ENCODE data around the gene PPP1R12C. TPM values are rescaled to one million over a fixed set of nuclear protein-coding genes. Genes with fewer than 3 reads are reported as not detected.

The PPP1R12C gene
- polyA plus RNA-seq, 3 donors = 2.1 to 206 (median 2.6) TPM

GRCh38 chr19:55058781-55059610 is 58.4 kb downstream of the PPP1R12C start:
- no peak for TF ChIP-seq CTCF (IDR thresholded peaks at IDR 0.05)
- intact Hi-C loops (cut with micrococcal nuclease) = no loop called here
- H3K27ac ChIP-seq (ENCODE audit: low read depth in 1 of 2, low read length in 2 of 2) = no peak overlapping the region
- no peak for DNase-seq
- no peaks in the 10 kb centered on the region for H4K20me1 ChIP-seq (ENCODE audit: insufficient read depth, low read length)
- Mint-ChIP-seq H3K27ac (peak overlapping the region in 2 of 7 donors; percentile 7 to 68), H3K36me3 (peaks cover 38 to 46% of the 10 kb centered on the region in 2 donors), H3K27me3 (ENCODE audit: low read depth in 3 of 3) (peaks cover 0 to 8% (median 4%) of the 10 kb centered on the region in 3 donors), H3K4me3 (no peak overlapping the region), H3K9me3 (peaks cover 0 to 7% (median 6%) of the 10 kb centered on the region in 7 donors), H3K4me1 (peaks cover 9% of the 10 kb centered on the region)
- no peak overlapping the region for H2AFZ ChIP-seq (ENCODE audit: insufficient read depth, low read depth, low read length, poor library complexity, severe bottlenecking)
- no peaks in the 10 kb centered on the region for H3K79me2 ChIP-seq (ENCODE audit: insufficient read depth, low read length)
- no peak overlapping the region for H3K4me3 ChIP-seq (replicated peaks in 1 of 3; ENCODE audit: low read depth in 2 of 3, low read length in 3 of 3)
- H3K9me3 ChIP-seq (replicated peaks in 1 of 2; ENCODE audit: control insufficient read depth in 1 of 2, insufficient read depth in 1 of 2, low read length in 2 of 2) = peaks cover 0 to 4% of the 10 kb centered on the region in 2 donors
- H3K4me1 ChIP-seq (ENCODE audit: control insufficient read depth in 1 of 2, insufficient read depth in 2 of 2, low read length in 2 of 2) = peaks cover 8 to 10% of the 10 kb centered on the region in 2 donors
- 98% methylated on average over 16 of the region's 23 CpGs for WGBS (ENCODE audit: insufficient coverage)
- no peak overlapping the region for H3K4me2 ChIP-seq (replicated peaks; ENCODE audit: extremely low read depth, low read length, poor library complexity, severe bottlenecking)
- H3K36me3 ChIP-seq (replicated peaks in 1 of 2; ENCODE audit: control insufficient read depth in 1 of 2, insufficient read depth in 2 of 2, low read length in 2 of 2) = peaks cover 23 to 39% of the 10 kb centered on the region in 2 donors
- no peak overlapping the region for H3K9ac ChIP-seq (ENCODE audit: insufficient read depth, low read length, poor library complexity, severe bottlenecking)
- H3K27me3 ChIP-seq (ENCODE audit: control insufficient read depth in 2 of 2, insufficient read depth in 2 of 2, low read length in 2 of 2) = no peaks in the 10 kb centered on the region

- Histone ChIP-seq H3K9ac (ENCODE audit: insufficient read depth, low read length, poor library complexity, severe bottlenecking) (no peak overlapping the region), H2AFZ (ENCODE audit: insufficient read depth, low read depth, low read length, poor library complexity, severe bottlenecking) (no peak overlapping the region), H4K20me1 (ENCODE audit: insufficient read depth, low read length) (no peaks in the 10 kb centered on the region), H3K79me2 (ENCODE audit: insufficient read depth, low read length) (no peaks in the 10 kb centered on the region), H3K36me3 (replicated peaks in 1 of 2; ENCODE audit: control insufficient read depth in 1 of 2, insufficient read depth in 2 of 2, low read length in 2 of 2) (peaks cover 33 to 51% of the 10 kb centered on the region in 2 donors), H3K27me3 (ENCODE audit: control insufficient read depth in 2 of 2, insufficient read depth in 2 of 2, low read length in 2 of 2) (no peaks in the 10 kb centered on the region), H3K4me2 (replicated peaks; ENCODE audit: extremely low read depth, low read length, poor library complexity, severe bottlenecking) (no peak overlapping the region), H3K4me1 (ENCODE audit: control insufficient read depth in 1 of 2, insufficient read depth in 2 of 2, low read length in 2 of 2) (peaks cover 0 to under 1% of the 10 kb centered on the region in 2 donors), H3K4me3 (replicated peaks in 1 of 3; ENCODE audit: low read depth in 2 of 3, low read length in 3 of 3) (no peak overlapping the region), H3K27ac (ENCODE audit: low read depth in 1 of 2, low read length in 2 of 2) (no peak overlapping the region), H3K9me3 (replicated peaks in 1 of 2; ENCODE audit: control insufficient read depth in 1 of 2, insufficient read depth in 1 of 2, low read length in 2 of 2) (no peaks in the 10 kb centered on the region)
- peaks cover 0 to 4% (median 2%) of the 10 kb centered on the region in 7 donors for H3K9me3 Mint-ChIP-seq
- H3K4me3 Mint-ChIP-seq = no peak overlapping the region
- TF ChIP-seq CTCF (IDR thresholded peaks at IDR 0.05) = no peak
- no CpG with 5 or more reads among the region's 9 CpGs for WGBS (ENCODE audit: insufficient coverage)
- intact Hi-C loops (cut with micrococcal nuclease) = no loop called here
- peaks cover 51 to 67% of the 10 kb centered on the region in 2 donors for H3K36me3 Mint-ChIP-seq
- H3K27me3 Mint-ChIP-seq (ENCODE audit: low read depth in 3 of 3) = no peaks in the 10 kb centered on the region
- H3K27ac Mint-ChIP-seq = no peak overlapping the region
- DNase-seq = no peak
- H3K4me1 Mint-ChIP-seq = peaks cover 1% of the 10 kb centered on the region
Observed at GRCh38 chr19:55056827-55057226, 60.6 kb downstream of the PPP1R12C start.
